SK-N-SH (cell line): Measurements from ENCODE around the gene TNNC1. TPM values are rescaled to one million over a fixed set of nuclear protein-coding genes. Genes with fewer than 3 reads are reported as not detected.

ENCODE experiments used
- CTCF ChIA-PET: fragments of 300-600, 350-600 bp; formaldehyde crosslinking; extraction: SDS; loops from one replicate; lab custom pipeline; 2021; lab: Yijun Ruan, JAX
- POLR2A ChIA-PET: fragments of 350-600 bp; sonication (Branson Sonifier 250); formaldehyde crosslinking; extraction: SDS; loops from one replicate; lab custom pipeline; 2020; ENCODE audit warnings: antibody characterized with exemption, inconsistent platforms; lab: Yijun Ruan, JAX
- DNase-seq: peaks from one replicate; pipeline ENCODE4 v3.0.0; 2012
- H2AFZ ChIP-seq: fragments of 200-600 bp; sonication (generic); 2 replicates; pipeline ENCODE4 v1.8.1; 2016; ENCODE audit warnings: antibody characterized with exemption, mild to moderate bottlenecking, low read depth
- H3F3A ChIP-seq: fragments of 200-600 bp; sonication (generic); replicated peaks from 2 replicates; pipeline ENCODE3; 2016; ENCODE audit warnings: antibody characterized with exemption, mild to moderate bottlenecking; ENCODE audit not compliant: insufficient read depth
- H3K27ac ChIP-seq, 2 experiments: fragments of 200-500 bp in 1 of 2; fragments of 200-600 bp in 1 of 2; sonication (Bioruptor generic) in 1 of 2; sonication (generic), shearing (Covaris generic) in 1 of 2; 2 replicates each; pipeline versions ENCODE4 v1.5.1 to v1.6.1; 2014 to 2016; ENCODE audit warnings: low read depth in 2 of 2, inconsistent platforms in 1 of 2, low read length in 1 of 2, mild to moderate bottlenecking in 1 of 2, mixed read lengths in 1 of 2
- H3K27me3 ChIP-seq: fragments of 200-600 bp; sonication (generic), shearing (Covaris generic); 2 replicates; pipeline ENCODE4 v1.6.1; 2016; ENCODE audit warnings: mixed run types; ENCODE audit not compliant: insufficient read depth
- H3K36me3 ChIP-seq, 2 experiments: fragments of 200-500 bp in 1 of 2; fragments of 200-600 bp in 1 of 2; sonication (Bioruptor generic) in 1 of 2; sonication (generic) in 1 of 2; replicated peaks in 1 of 2; 2 replicates each; pipeline versions ENCODE3 to v1.5.1; 2014 to 2016; ENCODE audit warnings: low read length in 1 of 2, mild to moderate bottlenecking in 1 of 2; ENCODE audit not compliant: insufficient read depth in 2 of 2, control insufficient read depth in 1 of 2
- H3K4me1 ChIP-seq, 2 experiments: fragments of 200-500 bp in 1 of 2; fragments of 200-600 bp in 1 of 2; sonication (Bioruptor generic) in 1 of 2; sonication (generic), shearing (Covaris generic) in 1 of 2; 2 replicates each; pipeline versions ENCODE4 v1.5.1 to v1.6.1; 2014 to 2016; ENCODE audit warnings: low read depth in 1 of 2, low read length in 1 of 2, mixed run types in 1 of 2; ENCODE audit not compliant: insufficient read depth in 2 of 2, control insufficient read depth in 1 of 2
- H3K4me2 ChIP-seq: fragments of 200-600 bp; sonication (generic), shearing (Covaris generic); 2 replicates; pipeline ENCODE4 v1.6.1; 2017; ENCODE audit warnings: mixed run types
- H3K4me3 ChIP-seq, 2 experiments: fragments of 200-500 bp in 1 of 2; fragments of 200-600 bp in 1 of 2; sonication (Bioruptor generic) in 1 of 2; sonication (generic), shearing (Covaris generic) in 1 of 2; 2 replicates each; pipeline versions ENCODE4 v1.5.1 to v1.8.1; 2014 to 2016; ENCODE audit warnings: low read depth in 2 of 2, inconsistent platforms in 1 of 2, low read length in 1 of 2, mild to moderate bottlenecking in 1 of 2, mixed read lengths in 1 of 2, moderate library complexity in 1 of 2
- H3K79me2 ChIP-seq: fragments of 200-600 bp; sonication (generic); 2 replicates; pipeline ENCODE4 v1.8.1; 2017; ENCODE audit warnings: mild to moderate bottlenecking; ENCODE audit not compliant: insufficient read depth
- H3K9ac ChIP-seq: fragments of 200-600 bp; sonication (generic); 2 replicates; pipeline ENCODE4 v1.6.1; 2017; ENCODE audit warnings: mixed run types
- H3K9me2 ChIP-seq: fragments of 200-600 bp; sonication (generic); 2 replicates; pipeline ENCODE4 v1.6.1; 2017; ENCODE audit warnings: mixed run types
- H3K9me3 ChIP-seq: fragments of 200-600 bp; sonication (generic); 2 replicates; pipeline ENCODE4 v1.6.1; 2017; ENCODE audit warnings: mixed run types, mild to moderate bottlenecking, moderate library complexity
- H4K20me1 ChIP-seq: fragments of 200-600 bp; sonication (generic); 2 replicates; pipeline ENCODE4 v1.6.1; 2017; ENCODE audit warnings: mild to moderate bottlenecking, mixed run types; ENCODE audit not compliant: insufficient read depth
- EP300 ChIP-seq, 2 experiments: IDR thresholded peaks; 2 replicates each; pipeline versions ENCODE4 v1.4.0 to v1.6.1; 2012; ENCODE audit warnings: borderline replicate concordance in 1 of 2, low read depth in 1 of 2, low read length in 1 of 2
- FOXJ3 ChIP-seq: sonication (generic); formaldehyde crosslinking; IDR thresholded peaks from 2 replicates; pipeline ENCODE4 v1.5.1; 2020; ENCODE audit warnings: mild to moderate bottlenecking, missing genetic modification reagents
- NFIC ChIP-seq: IDR thresholded peaks from 2 replicates; pipeline ENCODE4 v1.4.0; 2012; ENCODE audit warnings: borderline replicate concordance
- NRF1 ChIP-seq: IDR thresholded peaks from 2 replicates; pipeline ENCODE4 v1.6.1; 2012; ENCODE audit warnings: low read depth, mild to moderate bottlenecking, low read length
- RAD21 ChIP-seq: IDR thresholded peaks from 2 replicates; pipeline ENCODE4 v1.6.1; 2012; ENCODE audit warnings: mild to moderate bottlenecking, low read length
- SMC3 ChIP-seq: IDR thresholded peaks from 2 replicates; pipeline ENCODE4 v1.6.1; 2012; ENCODE audit warnings: low read depth, low read length, improper control_type of control experiment
- TAF1 ChIP-seq: IDR thresholded peaks from 2 replicates; pipeline ENCODE4 v1.6.1; 2012; ENCODE audit warnings: low read depth, mild to moderate bottlenecking, low read length, moderate library complexity, borderline replicate concordance
- TEAD4 ChIP-seq: IDR thresholded peaks from 2 replicates; pipeline ENCODE4 v1.4.0; 2012; ENCODE audit warnings: mild to moderate bottlenecking, borderline replicate concordance; ENCODE audit not compliant: insufficient read depth
- YY1 ChIP-seq: IDR thresholded peaks from 2 replicates; pipeline ENCODE4 v1.4.0; 2012; ENCODE audit warnings: low read depth, mild to moderate bottlenecking
- WGBS: methylation state at CpG from one replicate; pipeline ENCODE4 v1.1.6; 2017; ENCODE audit warnings: low lambda C conversion rate; 5-methylcytosine and 5-hydroxymethylcytosine counted together
- polyA plus RNA-seq, 3 experiments: library from polyadenylated mRNA; depleted of rRNA; stranded (reverse); fragments of >200 nt; gene quantifications; 2 replicates each; pipeline ENCODE4 v1.2.3, GENCODE V29; 2012
- TF ChIP-seq, protein P1 (sequence below): IDR thresholded peaks from 2 replicates; pipeline ENCODE4 v1.4.0; 2012; ENCODE audit warnings: low read depth
- TF ChIP-seq, protein P2 (sequence below): IDR thresholded peaks from 2 replicates; pipeline ENCODE4 v1.4.0; 2012; ENCODE audit warnings: low read depth, borderline replicate concordance
- TF ChIP-seq, protein P3 (sequence below): fragments of 150-350 bp; IDR thresholded peaks from 2 replicates; pipeline ENCODE4 v1.6.1; 2017; ENCODE audit warnings: antibody characterized with exemption, low read length, low read depth, borderline replicate concordance
- TF ChIP-seq, protein P4 (sequence below): fragments of 200-600 bp; sonication (generic); IDR thresholded peaks from 2 replicates; pipeline ENCODE4 v1.6.1; 2017; ENCODE audit warnings: antibody characterized with exemption, mild to moderate bottlenecking, moderate library complexity

TNNC1 gene
- polyA plus RNA-seq, 1 of the 3 experiments (the other 2 are of a cell fraction) = 2.6 TPM

DNA sequence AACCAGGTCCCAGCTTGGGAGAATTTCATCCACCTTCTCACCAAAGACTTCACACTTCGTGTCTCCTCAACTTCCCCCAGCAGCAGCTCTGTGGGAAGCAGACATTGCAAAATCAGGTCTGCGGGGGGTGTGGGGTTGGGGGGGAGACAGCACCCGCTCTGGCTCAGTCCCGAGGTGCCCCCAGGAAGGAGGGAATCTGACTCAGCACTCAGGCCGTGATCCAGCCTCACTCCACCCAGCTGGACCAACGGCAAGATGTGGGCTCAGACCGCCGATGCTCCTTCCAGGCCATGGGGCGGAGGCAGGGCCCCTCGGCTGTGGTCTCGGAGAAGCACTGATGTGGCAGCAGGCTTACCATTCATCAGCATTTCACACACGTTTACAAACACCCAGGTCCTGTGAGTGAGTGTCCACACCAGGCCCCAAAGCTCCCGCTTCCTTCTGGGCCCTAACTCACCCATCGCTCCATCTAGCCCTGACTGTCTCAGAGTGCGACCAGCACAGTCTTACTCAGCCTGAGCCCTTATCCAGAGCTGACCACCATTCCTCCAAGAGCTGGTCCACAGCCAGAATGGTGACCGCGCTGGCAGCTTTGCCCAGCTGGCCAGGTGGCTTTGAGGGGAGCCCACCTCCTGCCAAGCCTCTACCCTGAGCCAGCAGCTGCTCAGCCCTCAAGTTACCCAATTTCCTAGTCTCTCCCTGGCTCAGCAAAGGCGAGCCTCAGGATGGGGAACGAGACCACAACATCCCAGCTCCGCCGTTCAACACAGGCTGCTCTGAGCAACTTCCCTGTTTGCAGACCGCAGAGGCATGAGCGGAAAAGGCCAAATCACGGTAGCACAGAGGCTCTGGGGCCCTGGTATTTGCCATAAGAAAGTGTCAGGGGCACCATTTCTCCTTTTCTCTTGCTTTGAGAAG lies 44.6 kb upstream of the TNNC1 start:
- no peaks in the 10 kb centered on the region for H3K36me3 ChIP-seq
- H3K27ac ChIP-seq = no peak overlapping the region
- no peaks in the 10 kb centered on the region for H3K79me2 ChIP-seq
- H3K4me3 ChIP-seq = no peak overlapping the region
- WGBS = 81% methylated on average over 13 of the region's 24 CpGs
- no peak overlapping the region for H3K9ac ChIP-seq
- H4K20me1 ChIP-seq = no peaks in the 10 kb centered on the region
- no peaks in the 10 kb centered on the region for H3K9me2 ChIP-seq
- H3K4me2 ChIP-seq = no peak overlapping the region
- no peaks in the 10 kb centered on the region for H3K27me3 ChIP-seq
- TF ChIP-seq, protein P1, sequence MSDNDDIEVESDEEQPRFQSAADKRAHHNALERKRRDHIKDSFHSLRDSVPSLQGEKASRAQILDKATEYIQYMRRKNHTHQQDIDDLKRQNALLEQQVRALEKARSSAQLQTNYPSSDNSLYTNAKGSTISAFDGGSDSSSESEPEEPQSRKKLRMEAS = no peak
- no peak for TF ChIP-seq FOXJ3 (CRISPR knock-in tag)
- TF ChIP-seq EP300 (IDR thresholded peaks at IDR 0.05; ENCODE audit: borderline replicate concordance in 1 of 2, low read depth in 1 of 2, low read length in 1 of 2) = no peak
- TF ChIP-seq, protein P2, sequence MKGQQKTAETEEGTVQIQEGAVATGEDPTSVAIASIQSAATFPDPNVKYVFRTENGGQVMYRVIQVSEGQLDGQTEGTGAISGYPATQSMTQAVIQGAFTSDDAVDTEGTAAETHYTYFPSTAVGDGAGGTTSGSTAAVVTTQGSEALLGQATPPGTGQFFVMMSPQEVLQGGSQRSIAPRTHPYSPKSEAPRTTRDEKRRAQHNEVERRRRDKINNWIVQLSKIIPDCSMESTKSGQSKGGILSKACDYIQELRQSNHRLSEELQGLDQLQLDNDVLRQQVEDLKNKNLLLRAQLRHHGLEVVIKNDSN = no peak
- TF ChIP-seq, protein P3, sequence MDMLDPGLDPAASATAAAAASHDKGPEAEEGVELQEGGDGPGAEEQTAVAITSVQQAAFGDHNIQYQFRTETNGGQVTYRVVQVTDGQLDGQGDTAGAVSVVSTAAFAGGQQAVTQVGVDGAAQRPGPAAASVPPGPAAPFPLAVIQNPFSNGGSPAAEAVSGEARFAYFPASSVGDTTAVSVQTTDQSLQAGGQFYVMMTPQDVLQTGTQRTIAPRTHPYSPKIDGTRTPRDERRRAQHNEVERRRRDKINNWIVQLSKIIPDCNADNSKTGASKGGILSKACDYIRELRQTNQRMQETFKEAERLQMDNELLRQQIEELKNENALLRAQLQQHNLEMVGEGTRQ = no peak
- TF ChIP-seq NRF1 = no peak
- no peak for TF ChIP-seq TAF1
- TF ChIP-seq TEAD4 = no peak
- TF ChIP-seq, protein P4, sequence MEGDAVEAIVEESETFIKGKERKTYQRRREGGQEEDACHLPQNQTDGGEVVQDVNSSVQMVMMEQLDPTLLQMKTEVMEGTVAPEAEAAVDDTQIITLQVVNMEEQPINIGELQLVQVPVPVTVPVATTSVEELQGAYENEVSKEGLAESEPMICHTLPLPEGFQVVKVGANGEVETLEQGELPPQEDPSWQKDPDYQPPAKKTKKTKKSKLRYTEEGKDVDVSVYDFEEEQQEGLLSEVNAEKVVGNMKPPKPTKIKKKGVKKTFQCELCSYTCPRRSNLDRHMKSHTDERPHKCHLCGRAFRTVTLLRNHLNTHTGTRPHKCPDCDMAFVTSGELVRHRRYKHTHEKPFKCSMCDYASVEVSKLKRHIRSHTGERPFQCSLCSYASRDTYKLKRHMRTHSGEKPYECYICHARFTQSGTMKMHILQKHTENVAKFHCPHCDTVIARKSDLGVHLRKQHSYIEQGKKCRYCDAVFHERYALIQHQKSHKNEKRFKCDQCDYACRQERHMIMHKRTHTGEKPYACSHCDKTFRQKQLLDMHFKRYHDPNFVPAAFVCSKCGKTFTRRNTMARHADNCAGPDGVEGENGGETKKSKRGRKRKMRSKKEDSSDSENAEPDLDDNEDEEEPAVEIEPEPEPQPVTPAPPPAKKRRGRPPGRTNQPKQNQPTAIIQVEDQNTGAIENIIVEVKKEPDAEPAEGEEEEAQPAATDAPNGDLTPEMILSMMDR = no peak
- no peak for TF ChIP-seq YY1
- no peak for TF ChIP-seq RAD21
- no peak for TF ChIP-seq SMC3
- TF ChIP-seq NFIC = no peak
- DNase-seq = no peak
- H3K4me1 ChIP-seq = peaks cover 0 to 14% of the 10 kb centered on the region in 2 experiments; a peak in 1 of 4 replicates
- ChIA-PET POLR2A (interaction anchor here (1.3 kb wide), 1 partner anchor 9 kb away, joined by 5 read pairs; no protein-coding TSS in a partner anchor), CTCF (interaction anchor here (0.5 to 2.3 kb wide), 4 partner anchors 12 to 103 kb away, joined by 3 to 7 read pairs (median 4); no protein-coding TSS in a partner anchor)
- H3F3A ChIP-seq = no peaks in the 10 kb centered on the region
- no peaks in the 10 kb centered on the region for H3K9me3 ChIP-seq
- no peak overlapping the region for H2AFZ ChIP-seq
